HG03521 (cell line): ENCODE results near the gene MYB.
"Not testable (repeated sequence)": the region's sequence is repeated elsewhere in the genome, so short reads cannot be mapped to it uniquely, and the experiment has no call there.

Experiments
- ATAC-seq: cut with Tn5 transposase; IDR thresholded peaks from one replicate; pipeline ENCODE4 v1.9.1; 2021; ENCODE audit warnings: mild to moderate bottlenecking, moderate library complexity; ENCODE audit not compliant: unreplicated experiment

The MYB gene

DNA sequence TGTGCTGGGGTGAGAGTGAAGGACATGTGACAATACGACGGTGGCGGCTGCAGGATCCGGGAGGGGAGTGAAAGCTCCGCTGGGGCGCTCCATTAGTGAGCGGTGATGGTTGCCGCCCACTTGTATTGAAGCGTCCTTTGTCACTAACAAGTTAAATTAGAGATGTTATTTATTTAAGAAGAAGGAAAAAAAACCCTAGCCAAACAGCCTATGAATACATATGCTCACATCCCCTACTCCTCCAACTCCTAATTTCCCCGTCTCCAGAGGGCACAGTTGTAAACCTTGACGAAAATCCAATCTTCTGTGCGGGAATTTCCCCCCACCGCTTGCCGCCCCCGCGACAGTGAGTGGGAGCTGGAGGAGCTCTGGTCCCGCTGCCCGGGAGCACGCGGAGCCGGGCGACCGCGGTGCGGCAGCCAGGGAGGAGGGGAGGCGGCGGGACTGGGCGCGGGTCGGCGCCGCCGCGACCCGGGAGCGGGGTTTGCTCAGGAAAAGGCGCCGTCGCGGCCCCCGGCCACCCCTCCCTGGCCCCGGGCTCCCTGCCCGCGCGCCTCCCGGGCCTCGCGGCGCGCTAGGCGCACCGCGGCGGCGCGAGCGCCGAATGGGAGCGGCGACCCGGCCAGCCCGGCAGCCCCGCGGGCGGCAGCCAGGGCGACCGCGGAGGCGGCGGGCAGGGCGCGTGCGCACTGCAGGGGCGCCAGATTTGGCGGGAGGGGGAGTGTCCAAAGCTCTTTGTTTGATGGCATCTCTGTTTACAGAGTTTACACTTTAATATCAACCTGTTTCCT, at the start of gene MYB:
MYB (plus strand) TSS at position 767 of the 791 bp plus-strand sequence. CDS start 206 bp downstream, outside the sequence.
- ATAC-seq = peak; percentile 32

DNA sequence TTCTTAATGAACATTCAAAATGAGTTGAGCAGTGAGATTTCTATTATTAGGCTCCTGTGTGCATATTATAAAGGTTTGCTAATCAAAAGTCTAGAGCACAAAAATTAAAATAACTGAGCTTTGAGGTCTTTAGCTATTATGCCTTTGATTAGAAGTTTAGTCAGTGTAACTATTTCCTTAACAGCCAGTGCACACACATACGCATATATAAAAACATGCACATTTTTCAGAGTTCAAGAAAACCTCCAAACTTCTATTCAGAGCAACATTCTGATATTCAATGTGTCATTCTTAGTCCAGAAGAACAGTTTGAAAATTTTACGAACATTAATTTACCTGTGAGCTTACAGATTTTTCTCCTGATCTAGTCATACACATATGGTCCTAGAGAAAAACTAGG, 48.3 kb upstream of the MYB start:
- ATAC-seq = no peak

DNA sequence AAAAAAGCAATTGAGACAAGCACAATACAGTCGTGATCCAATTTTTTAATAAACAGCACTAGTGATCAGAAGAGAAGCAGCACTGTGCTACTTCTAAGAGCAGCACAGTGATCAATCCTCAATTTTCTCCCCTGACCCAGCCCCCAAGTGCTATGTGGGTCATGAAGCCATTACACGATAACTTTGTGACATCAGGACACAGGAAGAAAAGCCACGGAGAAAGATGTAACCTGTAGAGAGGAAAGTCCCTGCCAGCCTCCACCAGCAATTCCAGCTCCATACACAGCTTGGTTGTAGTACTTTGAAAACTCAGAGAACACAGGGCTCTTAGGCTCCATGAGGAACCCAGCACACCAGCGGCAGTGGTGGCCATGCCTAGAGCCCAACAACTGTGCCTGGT, 45.3 kb upstream of the MYB start:
- ATAC-seq = no peak

DNA sequence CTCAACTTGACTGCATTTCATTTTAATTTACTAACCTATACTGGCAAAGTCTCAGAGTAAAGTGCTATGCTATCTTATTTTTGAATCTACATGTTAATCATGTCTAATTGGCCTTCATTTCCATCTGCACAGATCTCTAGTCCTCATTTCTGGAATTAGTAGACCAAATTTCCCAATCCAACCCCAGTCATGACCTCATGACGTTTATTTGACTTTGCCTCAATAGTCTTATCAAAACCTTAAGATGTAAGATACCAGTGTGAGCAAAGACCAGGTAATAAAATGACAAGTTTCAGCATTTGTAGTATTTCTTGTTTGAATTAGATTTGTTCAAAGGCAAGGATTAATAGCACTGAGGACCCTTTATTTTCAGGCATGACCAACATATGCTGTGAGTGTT, 43.3 kb upstream of the MYB start:
- ATAC-seq = no peak

DNA sequence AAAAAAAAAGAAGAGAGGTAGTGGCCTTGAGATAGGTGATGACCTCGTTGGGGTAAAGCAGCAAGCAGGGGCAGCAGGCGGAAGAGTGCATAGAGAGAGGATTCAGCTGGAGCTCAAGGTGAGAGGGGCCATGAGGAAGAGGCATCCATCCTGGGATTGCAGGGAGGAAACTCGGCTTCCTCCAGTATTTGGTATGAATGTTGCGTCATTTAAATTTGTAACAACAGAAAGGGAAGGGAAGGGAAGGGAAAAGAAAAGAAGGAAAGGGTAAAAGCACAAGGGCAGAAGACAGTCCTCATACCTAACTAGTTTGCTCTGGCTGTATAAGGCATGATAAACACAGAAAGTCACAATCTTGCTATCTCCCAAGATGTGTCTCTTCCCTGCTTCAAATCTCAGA, 39.9 kb upstream of the MYB start:
- ATAC-seq = no peak

DNA sequence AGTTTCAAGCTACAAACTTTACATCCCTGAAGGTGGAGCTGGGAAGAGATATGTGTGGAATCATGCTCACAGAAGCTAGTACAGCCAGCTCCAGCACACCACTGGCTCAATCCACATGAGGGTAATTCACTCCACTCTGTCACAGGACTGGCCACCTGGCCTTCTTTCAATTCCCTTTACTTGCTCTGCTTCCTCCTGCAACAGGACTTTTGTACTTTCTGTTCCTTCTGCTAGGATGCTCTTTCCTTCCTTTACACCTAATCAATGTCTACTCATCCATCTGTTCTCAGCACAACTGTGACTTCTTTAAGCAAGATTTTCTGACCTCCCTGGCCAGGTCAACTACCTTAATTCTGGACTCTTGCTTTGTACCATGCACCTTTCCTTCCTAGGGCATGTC, 39.4 kb upstream of the MYB start:
- ATAC-seq = no peak

DNA sequence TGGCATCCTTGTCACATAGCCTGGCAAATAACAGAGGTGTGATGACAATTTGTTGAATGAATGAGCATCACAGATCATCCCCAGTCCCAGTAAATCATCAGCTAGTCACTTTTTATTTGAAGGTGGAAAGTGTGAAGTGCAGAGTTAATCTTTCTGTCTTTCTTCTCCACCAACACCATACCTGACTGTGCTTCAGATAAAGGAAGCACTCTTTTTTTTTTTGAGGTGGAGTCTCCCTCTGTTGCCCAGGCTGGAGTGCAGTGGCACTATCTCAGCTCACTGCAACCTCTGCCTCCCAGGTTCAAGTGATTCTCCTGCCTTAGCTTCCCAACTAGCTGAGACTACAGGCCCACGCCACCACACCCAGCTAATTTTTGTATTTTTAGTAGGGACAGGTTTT, 38.9 kb upstream of the MYB start:
- ATAC-seq = not testable (repeated sequence)

DNA sequence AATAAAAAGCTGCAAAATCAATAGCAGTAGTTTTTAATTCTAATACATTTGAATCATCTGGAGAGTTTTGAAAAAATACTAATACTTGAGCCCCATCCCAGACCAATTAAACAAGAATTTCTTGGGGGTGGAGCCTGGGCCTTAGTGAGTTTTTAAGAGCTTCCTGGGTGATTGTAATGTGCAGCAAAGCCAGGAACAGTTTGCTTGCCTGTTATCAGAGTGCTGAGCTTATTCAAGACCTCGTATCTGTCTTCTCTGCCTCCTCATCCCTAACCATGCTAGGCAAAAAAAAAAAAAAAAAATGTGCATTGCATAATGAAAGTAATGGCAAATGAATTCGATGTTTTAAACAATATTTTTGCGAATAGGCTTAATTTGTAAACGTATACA, 36.4 kb upstream of the MYB start:
- ATAC-seq = no peak

DNA sequence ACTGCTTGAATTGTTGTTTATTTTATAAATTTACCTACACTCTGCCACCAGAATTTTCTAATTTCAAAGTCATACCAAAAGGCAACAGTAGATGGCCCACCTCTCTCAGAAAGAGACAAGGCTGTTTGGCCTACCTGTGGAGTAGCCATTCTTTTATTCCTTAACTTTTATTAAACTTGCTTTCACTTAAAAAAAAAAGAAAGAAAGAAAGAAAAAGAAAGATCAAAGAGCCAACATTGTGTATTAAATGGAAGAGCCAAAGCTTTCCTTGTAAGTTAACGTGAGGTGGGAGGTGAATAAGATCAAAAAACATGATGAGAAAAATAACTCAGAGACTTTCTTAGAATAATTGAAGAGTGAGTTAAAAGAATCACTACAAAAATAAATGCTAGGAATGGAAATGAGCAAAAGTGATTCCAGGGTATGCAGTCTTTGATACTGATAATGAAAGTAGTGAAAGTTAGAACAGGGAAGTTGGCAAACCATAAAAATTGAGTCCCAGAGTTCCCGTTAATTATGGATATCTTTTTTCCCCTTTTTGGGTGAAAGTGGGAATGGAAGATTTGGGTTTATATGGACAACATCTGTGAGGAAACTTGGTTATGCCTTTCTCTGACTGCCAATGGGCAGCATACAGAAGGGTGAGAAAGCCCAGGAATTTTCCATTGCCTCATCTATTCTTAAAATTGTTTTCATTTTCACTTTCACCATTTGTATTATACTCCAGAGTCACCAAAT, 35.9 kb upstream of the MYB start:
- no peak for ATAC-seq

DNA sequence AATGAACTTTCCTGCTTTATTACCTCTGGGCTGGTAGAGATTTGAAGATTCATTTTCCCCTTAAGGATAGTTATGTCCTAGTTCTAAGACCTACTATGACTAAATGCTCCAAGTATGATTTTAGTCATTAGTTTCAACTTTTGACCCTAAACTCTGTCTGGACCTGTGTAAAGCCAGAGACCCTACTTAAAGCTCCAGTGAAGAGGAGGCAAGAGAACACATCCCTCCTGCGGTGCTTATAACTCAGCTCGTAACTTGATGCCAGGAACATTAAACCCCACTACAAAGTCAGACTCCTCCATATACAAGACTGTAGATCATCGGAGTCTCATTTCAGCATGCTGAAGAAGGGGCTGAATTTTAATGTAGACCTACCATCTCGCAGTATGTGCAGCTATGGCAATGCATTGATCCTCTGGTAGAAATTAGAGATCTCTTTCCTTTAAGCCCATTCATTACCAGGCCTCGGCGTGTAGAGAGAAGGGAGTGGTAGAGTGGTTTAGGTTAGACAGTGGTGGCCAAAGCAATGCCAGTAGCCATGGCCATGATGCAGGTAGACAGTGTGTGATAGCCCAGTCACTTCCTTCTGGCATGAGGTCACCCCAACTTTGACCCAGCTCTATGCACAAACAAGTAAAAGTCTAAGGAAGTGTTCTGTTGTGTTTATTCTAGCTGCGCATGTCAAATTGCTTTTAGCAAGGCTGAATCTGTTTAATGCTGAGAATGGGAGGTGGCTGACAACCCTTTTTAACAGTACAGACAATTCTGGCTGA, 34.8 kb upstream of the MYB start:
- no peak for ATAC-seq

DNA sequence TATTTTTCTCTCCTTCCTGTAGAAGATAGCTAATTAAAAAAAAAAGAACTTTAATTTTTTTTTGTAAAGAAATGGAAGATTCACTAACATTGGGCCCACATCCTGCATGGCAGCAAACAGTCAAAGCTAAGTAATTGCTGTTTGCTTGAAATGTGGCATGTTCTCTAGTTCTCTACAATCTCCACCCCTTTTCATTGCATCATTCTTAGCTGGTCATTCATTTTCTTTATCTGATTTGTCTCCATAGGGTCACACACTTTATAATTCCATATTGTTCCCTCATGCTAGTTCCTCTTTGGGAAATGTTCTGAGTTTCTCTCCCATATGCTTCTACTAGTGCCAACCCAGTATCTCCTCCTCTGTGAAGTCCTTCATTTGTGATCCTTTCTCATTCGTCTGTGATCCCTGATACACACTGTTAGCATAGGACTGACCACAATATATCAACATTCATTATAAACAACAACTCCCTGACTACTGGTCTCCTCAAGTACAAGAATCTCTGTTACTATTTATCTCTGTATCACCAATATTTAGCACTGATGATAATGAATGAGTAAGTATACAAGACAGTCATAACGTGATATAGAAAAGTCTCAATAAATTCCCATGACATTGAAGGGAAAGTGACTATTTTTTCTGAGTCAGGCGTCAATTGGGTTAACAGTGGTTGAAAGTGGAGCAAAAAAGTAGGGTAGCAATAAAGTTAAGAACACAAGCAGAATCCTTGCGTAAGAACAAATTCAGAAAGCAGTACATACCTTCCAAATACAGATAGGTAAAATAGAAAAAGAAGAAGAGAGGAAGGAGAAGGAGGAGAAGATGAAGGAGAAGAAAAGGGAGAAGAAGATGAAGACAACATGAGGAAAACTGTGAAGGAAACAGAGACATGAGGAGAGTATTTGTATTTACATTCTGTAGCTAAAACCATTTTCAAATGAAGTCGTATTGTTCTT, 33.2 kb upstream of the MYB start:
- ATAC-seq = no peak

DNA sequence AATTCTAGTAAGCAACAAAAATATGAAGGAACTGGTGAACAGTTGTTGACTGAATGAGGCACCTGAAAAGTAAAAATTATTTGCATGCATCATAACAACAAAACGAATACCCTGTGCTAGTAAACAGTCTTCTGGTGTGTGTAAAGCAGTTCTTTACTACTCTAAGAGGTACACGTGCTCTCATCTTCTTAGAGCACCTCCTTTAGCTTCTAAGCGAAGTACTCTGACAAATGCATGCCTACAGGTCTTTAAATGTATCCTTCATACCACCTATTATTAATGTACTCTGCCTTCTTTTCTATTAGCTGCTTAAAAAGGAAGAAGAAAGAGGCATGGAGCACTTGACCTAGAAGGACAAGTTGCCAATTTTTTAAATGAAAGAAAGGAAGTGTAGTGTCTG, 32.2 kb upstream of the MYB start:
- no peak for ATAC-seq

DNA sequence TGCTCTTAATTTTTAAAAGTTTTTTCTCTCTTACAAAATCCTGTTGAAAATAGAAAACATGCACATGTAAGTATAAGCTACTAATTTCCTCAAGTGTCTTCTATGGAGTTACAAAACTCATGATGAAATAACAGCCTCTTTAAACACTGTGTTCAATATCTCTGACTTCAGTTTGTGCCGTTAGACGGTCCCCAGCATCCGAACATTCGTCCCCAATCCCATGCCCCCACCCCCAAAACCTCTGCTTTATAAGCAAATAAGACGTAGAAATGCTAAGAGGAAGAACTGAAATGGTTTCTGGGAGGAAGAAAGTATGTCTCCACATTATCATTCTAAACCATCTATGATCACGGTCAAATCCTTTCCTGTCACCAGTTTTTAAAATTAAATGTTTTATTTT, 31.7 kb upstream of the MYB start:
- ATAC-seq = no peak

DNA sequence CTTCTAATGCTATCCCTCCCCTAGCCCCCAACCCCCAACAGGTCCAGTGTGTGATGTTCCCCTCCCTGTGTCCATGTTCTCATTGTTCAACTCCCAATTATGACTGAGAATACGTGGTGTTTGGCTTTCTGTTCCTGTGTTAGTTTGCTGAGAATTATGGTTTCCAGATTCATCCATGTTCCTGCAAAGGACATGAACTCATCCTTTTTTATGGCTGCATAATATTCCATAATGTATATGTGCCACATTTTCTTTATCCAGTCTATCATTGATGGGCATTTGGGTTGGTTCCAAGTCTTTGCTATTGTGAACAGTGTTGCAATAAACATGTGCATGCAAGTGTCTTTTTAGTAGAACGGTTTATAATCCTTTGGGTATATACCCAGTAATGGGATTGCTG, 30.6 kb upstream of the MYB start:
- ATAC-seq = not testable (repeated sequence)

DNA sequence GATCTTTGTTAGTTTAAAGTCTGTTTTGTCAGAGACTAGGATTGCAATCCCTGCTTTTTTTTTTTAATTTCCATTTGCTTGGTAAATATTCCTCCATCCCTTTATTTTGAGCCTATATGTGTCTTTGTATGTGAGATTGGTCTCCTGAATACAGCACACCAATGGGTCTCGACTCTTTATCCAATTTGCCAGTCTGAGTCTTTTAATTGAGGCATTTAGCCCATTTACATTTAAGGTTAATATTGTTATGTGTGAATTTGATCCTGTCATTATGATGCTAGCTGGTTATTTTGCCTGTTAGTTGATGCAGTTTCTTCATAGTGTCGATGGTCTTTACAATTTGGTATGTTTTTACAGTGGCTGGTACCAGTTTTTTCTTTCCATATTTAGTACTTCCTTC, 27.0 kb upstream of the MYB start:
- ATAC-seq = not testable (repeated sequence)

DNA sequence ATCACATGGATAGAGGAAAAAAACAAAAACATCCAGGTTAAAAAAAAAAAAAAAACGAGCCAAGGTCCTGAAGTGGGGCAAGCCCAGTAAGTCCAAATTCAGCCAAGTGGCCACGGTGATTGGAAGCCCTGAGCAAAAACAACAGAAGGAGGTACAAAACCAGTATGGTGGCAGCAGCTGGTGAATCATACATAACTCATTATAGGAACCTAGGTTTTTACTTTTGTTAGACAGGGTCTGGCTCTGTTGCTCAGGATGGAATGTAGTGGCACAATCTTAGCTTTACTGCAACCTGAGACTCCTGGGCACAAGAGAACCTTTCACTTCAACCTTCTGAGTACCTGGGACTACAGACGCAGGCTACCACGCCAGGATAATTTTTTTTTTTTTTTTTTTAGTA, 22.7 kb upstream of the MYB start:
- ATAC-seq = no peak

DNA sequence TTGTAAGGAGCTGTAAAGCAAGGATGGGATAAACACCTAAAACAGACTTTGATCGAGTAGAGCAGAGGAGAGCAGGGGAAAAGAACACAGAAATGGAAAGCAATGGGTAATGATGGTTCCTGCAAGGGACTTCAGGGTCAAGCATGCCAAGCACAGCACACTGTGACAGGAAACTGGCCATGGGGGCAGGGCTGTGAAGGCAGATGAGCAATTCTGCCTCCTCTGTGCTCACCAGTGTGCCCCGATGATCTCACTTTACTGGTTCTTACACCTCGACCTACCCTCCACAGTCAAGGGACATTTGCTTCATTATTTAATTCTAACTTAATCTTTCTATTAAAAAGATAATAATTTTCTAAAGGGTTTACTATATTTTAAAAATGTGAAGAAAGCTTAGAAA, 21.6 kb upstream of the MYB start:
- no peak for ATAC-seq

DNA sequence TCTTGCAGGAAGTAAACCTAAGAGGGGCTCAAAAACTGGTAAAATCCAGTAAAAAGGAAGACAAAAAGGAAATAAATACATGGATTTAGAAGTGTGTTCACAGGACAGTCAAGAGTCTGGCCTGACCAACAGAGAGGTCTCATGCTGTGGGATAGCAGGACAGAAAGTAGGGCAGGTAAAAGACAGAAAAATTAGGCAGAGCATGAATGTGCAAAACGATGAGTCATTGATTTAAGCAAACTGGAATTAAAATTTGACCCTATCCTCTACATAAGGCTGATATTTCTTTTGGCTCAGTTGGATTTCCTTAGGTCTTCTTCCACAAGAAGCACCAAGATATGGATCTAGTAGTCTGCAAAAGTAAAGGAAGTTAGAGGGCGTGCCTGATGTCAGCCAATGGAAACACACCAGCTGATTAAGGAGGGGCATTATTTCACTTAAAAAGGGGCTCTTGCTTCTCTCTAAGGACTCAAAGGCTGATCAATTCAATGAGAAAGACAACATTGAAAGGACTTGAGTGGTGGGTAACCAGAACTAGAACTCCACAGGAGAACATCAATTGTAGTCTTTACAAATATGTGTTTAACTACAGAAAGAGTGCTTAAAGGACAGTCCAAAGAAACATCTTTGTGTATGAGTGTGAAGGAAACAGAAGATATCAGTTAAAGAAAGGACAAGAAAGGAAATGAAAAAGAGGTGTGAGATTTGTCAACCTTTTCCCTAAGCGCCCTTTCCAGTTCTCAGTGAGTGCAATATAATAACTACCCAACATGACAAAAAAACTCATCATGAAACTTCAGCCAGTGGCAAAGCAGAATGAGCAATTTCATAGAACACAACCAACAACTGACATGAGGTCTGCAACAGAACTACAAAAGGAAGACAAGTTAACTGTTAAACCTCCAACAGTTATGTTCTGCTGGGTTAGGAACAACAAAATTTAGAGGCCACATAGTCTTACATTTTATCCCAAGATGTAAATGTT, 19.4 kb upstream of the MYB start:
- ATAC-seq = no peak

DNA sequence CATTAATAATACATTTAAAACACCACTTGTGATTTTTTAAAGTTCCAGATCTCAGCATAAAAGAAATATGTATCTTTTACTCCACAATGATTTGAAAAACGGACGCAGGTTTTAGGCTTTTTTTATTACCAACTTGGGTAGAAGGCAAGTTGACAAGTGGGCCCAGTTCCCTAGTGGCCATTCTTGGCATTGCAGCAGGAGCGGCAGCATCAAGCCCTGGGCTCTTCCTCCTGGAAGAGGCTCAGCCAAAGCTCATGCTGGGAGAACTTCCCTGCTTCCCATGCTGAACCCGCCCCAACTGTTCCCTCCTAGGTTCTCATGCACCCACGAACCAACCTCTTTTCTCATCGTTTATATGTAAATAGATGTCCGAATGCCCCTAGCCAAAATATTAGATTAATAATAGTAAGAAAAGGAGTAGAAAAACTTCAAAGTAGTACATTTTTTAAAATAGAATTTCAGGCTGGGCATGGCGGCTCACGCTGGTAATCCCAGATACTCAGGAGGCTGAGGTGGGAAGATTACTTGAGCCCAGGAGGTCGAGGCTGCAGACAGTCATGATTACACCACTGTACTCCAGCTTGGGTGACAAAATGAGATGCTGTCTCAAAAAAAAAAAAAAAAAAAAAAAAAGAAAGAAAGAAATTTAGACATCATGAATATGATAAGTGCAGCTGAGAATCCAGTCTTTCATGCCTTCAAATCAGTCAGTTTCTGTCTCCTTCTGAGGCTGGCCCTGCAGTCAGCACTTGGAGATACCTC, 18.2 kb upstream of the MYB start:
- no peak for ATAC-seq
